IMR-90 (cell line): ENCODE measurements around the gene PDK4. TPM values are rescaled to one million over a fixed set of nuclear protein-coding genes. Genes with fewer than 3 reads are reported as not detected.

Experiments used
- ATAC-seq: fragments of 200-7000 bp; cut with Tn5 transposase; 2 replicates; pipeline ENCODE4 v1.9.1; 2020; ENCODE audit warnings: low read depth, mild to moderate bottlenecking, moderate library complexity
- BruUV-seq: library from RNA; stranded (reverse); fragments of 400-500 nt; replicated peaks from 2 replicates; lab custom pipeline; 2021; lab: Mats Ljungman, UMichigan
- CTCF ChIA-PET: fragments of 300-600 bp; formaldehyde crosslinking; extraction: SDS; loops from one replicate; lab custom pipeline; 2021; ENCODE audit warnings: antibody characterized with exemption; lab: Yijun Ruan, JAX
- POLR2A ChIA-PET: fragments of 300-600 bp; sonication (Branson Sonifier 250); formaldehyde crosslinking; loops from one replicate; lab custom pipeline; 2022; ENCODE audit warnings: antibody characterized with exemption; ENCODE audit not compliant: unreplicated experiment; lab: Charles Lee
- DNase-seq: peaks from one replicate; pipeline ENCODE4 v3.0.0; 2013
- H2AFZ ChIP-seq: replicated peaks from 2 replicates; pipeline ENCODE3; 2013; ENCODE audit warnings: low read length, mild to moderate bottlenecking; ENCODE audit not compliant: poor library complexity
- H2AK5ac ChIP-seq: 2 replicates; pipeline ENCODE4 v1.6.1; 2013; ENCODE audit warnings: low read depth, low read length, inconsistent platforms
- H2AK9ac ChIP-seq: replicated peaks from 2 replicates; pipeline ENCODE3; 2013; ENCODE audit warnings: mild to moderate bottlenecking, low read depth, low read length, moderate library complexity; ENCODE audit not compliant: poor library complexity
- H2BK120ac ChIP-seq: 2 replicates; pipeline ENCODE4 v1.6.1; 2013; ENCODE audit warnings: low read depth, low read length, inconsistent platforms
- H2BK15ac ChIP-seq: 3 replicates; pipeline ENCODE4 v1.6.1; 2013; ENCODE audit warnings: low read depth, low read length, inconsistent platforms
- H2BK20ac ChIP-seq: 2 replicates; pipeline ENCODE4 v1.6.1; 2013; ENCODE audit warnings: low read depth, mild to moderate bottlenecking, inconsistent platforms, low read length, moderate library complexity
- H2BK5ac ChIP-seq: 2 replicates; pipeline ENCODE4 v1.6.1; 2013; ENCODE audit warnings: mild to moderate bottlenecking, low read depth, low read length, inconsistent platforms; ENCODE audit not compliant: poor library complexity, severe bottlenecking
- H3K14ac ChIP-seq: replicated peaks from 2 replicates; pipeline ENCODE4 v1.6.1; 2013; ENCODE audit warnings: low read depth, low read length, inconsistent platforms
- H3K18ac ChIP-seq: 2 replicates; pipeline ENCODE4 v1.6.1; 2013; ENCODE audit warnings: low read depth, low read length, control low read depth
- H3K23ac ChIP-seq: 2 replicates; pipeline ENCODE4 v1.6.1; 2013; ENCODE audit warnings: low read depth, low read length, inconsistent platforms
- H3K27ac ChIP-seq: 2 replicates; pipeline ENCODE4 v1.5.1; 2013; ENCODE audit warnings: mild to moderate bottlenecking, control low read depth, low read length; ENCODE audit not compliant: insufficient read depth
- H3K27me3 ChIP-seq: 2 replicates; pipeline ENCODE4 v1.6.1; 2013; ENCODE audit warnings: low read length; ENCODE audit not compliant: control insufficient read depth, insufficient read depth
- H3K36me3 ChIP-seq: 2 replicates; pipeline ENCODE4 v1.6.1; 2013; ENCODE audit warnings: low read length, mixed read lengths; ENCODE audit not compliant: control insufficient read depth, insufficient read depth
- H3K4ac ChIP-seq: 2 replicates; pipeline ENCODE4 v1.6.1; 2013; ENCODE audit warnings: low read depth, low read length, inconsistent platforms
- H3K4me1 ChIP-seq: 2 replicates; pipeline ENCODE4 v1.6.1; 2013; ENCODE audit warnings: low read length, mixed read lengths; ENCODE audit not compliant: control insufficient read depth, insufficient read depth
- H3K4me2 ChIP-seq: 2 replicates; pipeline ENCODE4 v1.6.1; 2013; ENCODE audit warnings: low read depth, mild to moderate bottlenecking, control low read depth, low read length, moderate library complexity
- H3K4me3 ChIP-seq: 2 replicates; pipeline ENCODE4 v1.5.1; 2013; ENCODE audit warnings: low read depth, mild to moderate bottlenecking, control low read depth, low read length, moderate library complexity; ENCODE audit not compliant: insufficient read depth
- H3K56ac ChIP-seq: 2 replicates; pipeline ENCODE4 v1.6.1; 2013; ENCODE audit warnings: low read length, inconsistent platforms; ENCODE audit not compliant: insufficient read depth; ENCODE audit errors: extremely low read depth
- H3K79me1 ChIP-seq, 2 experiments: 2 replicates each; pipeline ENCODE4 v1.6.1; 2013; ENCODE audit warnings: low read length in 2 of 2, inconsistent platforms in 1 of 2, low read depth in 1 of 2
- H3K9ac ChIP-seq: 2 replicates; pipeline ENCODE4 v1.6.1; 2013; ENCODE audit warnings: low read depth, low read length, control low read depth
- H3K9me1 ChIP-seq: 2 replicates; pipeline ENCODE4 v1.6.1; 2013; ENCODE audit warnings: low read length, inconsistent platforms; ENCODE audit not compliant: insufficient read depth
- H3K9me3 ChIP-seq: 2 replicates; pipeline ENCODE4 v1.6.1; 2013; ENCODE audit warnings: low read length; ENCODE audit not compliant: control insufficient read depth, insufficient read depth
- H4K20me1 ChIP-seq: 2 replicates; pipeline ENCODE4 v1.6.1; 2013; ENCODE audit warnings: low read length, inconsistent platforms; ENCODE audit not compliant: insufficient read depth
- H4K5ac ChIP-seq: 2 replicates; pipeline ENCODE4 v1.6.1; 2013; ENCODE audit warnings: mild to moderate bottlenecking, low read depth, low read length, control low read depth
- H4K8ac ChIP-seq, 2 experiments: 2 replicates each; pipeline ENCODE4 v1.6.1; 2013; ENCODE audit warnings: low read depth in 2 of 2, low read length in 2 of 2, control low read depth in 1 of 2, inconsistent platforms in 1 of 2
- H4K91ac ChIP-seq: 2 replicates; pipeline ENCODE4 v1.6.1; 2013; ENCODE audit warnings: low read depth, low read length, inconsistent platforms; ENCODE audit not compliant: insufficient read depth
- SMC3 ChIP-seq: fragments of 150-350 bp; IDR thresholded peaks from 2 replicates; pipeline ENCODE4 v1.6.1; 2016; ENCODE audit warnings: low read depth, mild to moderate bottlenecking, antibody characterized with exemption, low read length, moderate library complexity
- WGBS, 2 experiments: methylation state at CpG; one replicate each; pipeline versions ENCODE4 v1.1.5 to v1.1.7; 2013; ENCODE audit warnings: missing lambda C conversion rate in 2 of 2; ENCODE audit not compliant: insufficient read length in 1 of 2; ENCODE audit errors: extremely low coverage in 2 of 2; 5-methylcytosine and 5-hydroxymethylcytosine counted together
- dilution Hi-C: fragments of 300-500 bp; cut with HindIII; formaldehyde crosslinking; loops from one replicate; pipeline ENCODE4 v1.14.3; 2018; ENCODE audit warnings: low sequenced_read_pairs; ENCODE audit not compliant: unreplicated experiment
- in situ Hi-C: fragments of 300-500 bp; cut with MboI; formaldehyde crosslinking; loops from 3 replicates; pipeline ENCODE4 v1.14.3; 2019; ENCODE audit warnings: low sequenced_read_pairs, inconsistent platforms, mixed read lengths
- intact Hi-C: fragments of 100-400 bp; cut with micrococcal nuclease; formaldehyde crosslinking; loops from 2 replicates; pipeline ENCODE4 v1.10.0; 2022
- polyA plus RNA-seq, 3 experiments: library from polyadenylated mRNA; depleted of rRNA; stranded (reverse); fragments of >200 nt; gene quantifications; 2 replicates each; pipeline ENCODE4 v1.2.3, GENCODE V29; 2012; ENCODE audit warnings: low replicate concordance in 1 of 3
- total RNA-seq: library from RNA; depleted of rRNA; stranded (reverse); fragments of >200 nt; gene quantifications from 2 replicates; pipeline ENCODE4 v1.2.3, GENCODE V29; 2012

The PDK4 gene
- total and polyA plus RNA-seq, 2 of the 4 experiments (the other 2 are of a cell fraction) = under 0.01 to 0.03 TPM

DNA sequence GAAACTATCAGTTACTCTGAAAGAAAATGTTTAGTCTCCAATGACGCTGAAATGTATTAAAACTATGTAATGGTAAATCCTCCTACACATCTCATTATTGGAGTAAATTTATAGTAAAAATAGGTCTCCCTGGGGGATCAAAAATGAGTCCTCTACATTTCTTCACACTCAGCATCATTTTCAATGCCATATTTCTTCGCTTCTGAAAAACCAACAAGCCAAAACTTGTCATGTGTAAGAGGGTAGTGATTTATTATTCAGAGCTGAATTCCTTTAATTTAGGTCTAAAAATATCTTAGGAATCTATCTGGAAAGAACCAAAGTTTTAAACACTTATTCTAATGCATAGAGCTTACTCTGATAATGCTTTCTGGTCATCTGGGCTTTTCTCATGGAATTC lies 3.0 kb downstream of the PDK4 start:
- intact Hi-C loops (no loop called here), in situ Hi-C loops (no loop called here), dilution Hi-C loops (no loop called here)
- H3K9me3 ChIP-seq = no peaks in the 10 kb centered on the region
- no peak overlapping the region for H3K14ac ChIP-seq
- H3K27me3 ChIP-seq = no peaks in the 10 kb centered on the region
- H4K20me1 ChIP-seq = no peaks in the 10 kb centered on the region
- no peak overlapping the region for H2BK15ac ChIP-seq
- ChIA-PET CTCF (interaction anchor here (0.6 kb wide), 1 partner anchor 85 kb away, joined by 6 read pairs; no protein-coding TSS in a partner anchor), POLR2A (no interaction called here)
- BruUV-seq = no TSS peak
- H2BK20ac ChIP-seq = no peak overlapping the region
- TF ChIP-seq SMC3 = no peak
- no peak overlapping the region for H3K4ac ChIP-seq
- no peak overlapping the region for H3K18ac ChIP-seq
- H3K36me3 ChIP-seq = no peaks in the 10 kb centered on the region
- H3K4me1 ChIP-seq = peaks cover 3% of the 10 kb centered on the region
- H3K4me2 ChIP-seq = no peak overlapping the region
- H3K4me3 ChIP-seq = no peak overlapping the region
- H4K91ac ChIP-seq = no peak overlapping the region
- no peak overlapping the region for H3K56ac ChIP-seq
- no peak overlapping the region for H3K9ac ChIP-seq
- H3K9me1 ChIP-seq = no peaks in the 10 kb centered on the region
- no peak overlapping the region for H2AFZ ChIP-seq
- H2BK120ac ChIP-seq = no peak overlapping the region
- H4K5ac ChIP-seq = no peak overlapping the region
- no peak overlapping the region for H2AK9ac ChIP-seq
- H3K79me1 ChIP-seq = no peaks in the 10 kb centered on the region
- ATAC-seq (no peak), DNase-seq (no peak)
- H2AK5ac ChIP-seq = no peak overlapping the region
- H3K27ac ChIP-seq = no peak overlapping the region
- no CpG with 5 or more reads among the region's 2 CpGs for WGBS, 2 experiments
- no peak overlapping the region for H4K8ac ChIP-seq
- no peak overlapping the region for H3K23ac ChIP-seq
- no peak overlapping the region for H2BK5ac ChIP-seq
